ENCODE measurements around the gene CD38.
"Not testable (repeated sequence)": the region's sequence is repeated elsewhere in the genome, so short reads cannot be mapped to it uniquely, and the experiment has no call there.

CD38 gene

DNA sequence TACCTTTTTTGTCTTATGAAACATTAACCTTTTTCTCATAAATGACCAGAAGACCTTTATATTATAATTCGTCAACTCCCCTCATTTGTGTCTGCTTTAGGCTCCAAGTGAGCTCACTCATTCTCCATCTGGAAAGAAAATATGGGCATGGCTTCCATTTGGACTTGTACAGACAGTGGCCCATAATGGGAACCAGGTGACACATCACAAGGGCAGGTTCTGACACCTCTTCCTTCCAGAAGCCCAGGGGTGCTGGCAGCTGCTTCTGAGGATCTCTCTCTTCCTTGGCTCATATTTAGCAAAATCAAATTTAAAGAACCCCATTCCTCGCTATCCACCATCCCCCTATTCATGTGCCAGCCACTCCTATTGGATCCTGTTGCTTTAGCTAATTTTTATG is 69.6 kb downstream of the CD38 start:
- TF ChIP-seq, protein P1, sequence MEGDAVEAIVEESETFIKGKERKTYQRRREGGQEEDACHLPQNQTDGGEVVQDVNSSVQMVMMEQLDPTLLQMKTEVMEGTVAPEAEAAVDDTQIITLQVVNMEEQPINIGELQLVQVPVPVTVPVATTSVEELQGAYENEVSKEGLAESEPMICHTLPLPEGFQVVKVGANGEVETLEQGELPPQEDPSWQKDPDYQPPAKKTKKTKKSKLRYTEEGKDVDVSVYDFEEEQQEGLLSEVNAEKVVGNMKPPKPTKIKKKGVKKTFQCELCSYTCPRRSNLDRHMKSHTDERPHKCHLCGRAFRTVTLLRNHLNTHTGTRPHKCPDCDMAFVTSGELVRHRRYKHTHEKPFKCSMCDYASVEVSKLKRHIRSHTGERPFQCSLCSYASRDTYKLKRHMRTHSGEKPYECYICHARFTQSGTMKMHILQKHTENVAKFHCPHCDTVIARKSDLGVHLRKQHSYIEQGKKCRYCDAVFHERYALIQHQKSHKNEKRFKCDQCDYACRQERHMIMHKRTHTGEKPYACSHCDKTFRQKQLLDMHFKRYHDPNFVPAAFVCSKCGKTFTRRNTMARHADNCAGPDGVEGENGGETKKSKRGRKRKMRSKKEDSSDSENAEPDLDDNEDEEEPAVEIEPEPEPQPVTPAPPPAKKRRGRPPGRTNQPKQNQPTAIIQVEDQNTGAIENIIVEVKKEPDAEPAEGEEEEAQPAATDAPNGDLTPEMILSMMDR (IDR thresholded peaks at IDR 0.05; ENCODE audit: low read length, missing control alignments), result no peak
- no peak for DNase-seq (ENCODE audit: low read depth)
- no peak overlapping the region for H3K4me3 ChIP-seq (replicated peaks; ENCODE audit: low read depth, low read length)

- TF ChIP-seq, protein P1 (IDR thresholded peaks at IDR 0.05; ENCODE audit: low read length, missing control alignments), result no peak
- no peak for DNase-seq (ENCODE audit: low read depth)
- H3K4me3 ChIP-seq (replicated peaks; ENCODE audit: low read depth, low read length), result no peak overlapping the region
Observed at GRCh38 chr4:15848191-15848842, 70.2 kb downstream of the CD38 start.

GRCh38 chr4:15851969-15852368 is 73.8 kb downstream of the CD38 start:
- no peak overlapping the region for H3K4me3 ChIP-seq (replicated peaks; ENCODE audit: low read depth, low read length)
- no peak for DNase-seq (ENCODE audit: low read depth)
- TF ChIP-seq, protein P1 (IDR thresholded peaks at IDR 0.05; ENCODE audit: low read length, missing control alignments), result no peak

DNA sequence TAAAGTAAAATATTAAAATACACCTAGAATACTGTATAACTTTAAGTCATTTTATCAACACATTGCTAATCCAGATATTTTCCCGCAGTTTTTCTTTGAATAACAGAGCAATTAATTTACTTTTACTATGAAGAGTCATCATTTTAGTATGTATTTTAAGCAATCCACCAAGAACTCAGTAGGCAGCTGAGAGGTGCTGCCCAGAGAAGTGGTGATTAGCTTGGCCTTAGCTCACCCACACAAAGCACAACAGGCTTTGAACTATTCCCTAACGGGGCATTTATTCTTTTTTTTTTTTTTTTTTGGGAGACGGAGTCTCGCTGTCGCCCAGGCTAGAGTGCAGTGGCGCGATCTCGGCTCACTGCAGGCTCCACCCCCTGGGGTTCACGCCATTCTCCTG is 74.4 kb downstream of the CD38 start:
- no peak overlapping the region for H3K4me3 ChIP-seq (replicated peaks; ENCODE audit: low read depth, low read length)
- TF ChIP-seq, protein P1 (IDR thresholded peaks at IDR 0.05; ENCODE audit: low read length, missing control alignments), result no peak
- DNase-seq (ENCODE audit: low read depth), result no peak

DNA sequence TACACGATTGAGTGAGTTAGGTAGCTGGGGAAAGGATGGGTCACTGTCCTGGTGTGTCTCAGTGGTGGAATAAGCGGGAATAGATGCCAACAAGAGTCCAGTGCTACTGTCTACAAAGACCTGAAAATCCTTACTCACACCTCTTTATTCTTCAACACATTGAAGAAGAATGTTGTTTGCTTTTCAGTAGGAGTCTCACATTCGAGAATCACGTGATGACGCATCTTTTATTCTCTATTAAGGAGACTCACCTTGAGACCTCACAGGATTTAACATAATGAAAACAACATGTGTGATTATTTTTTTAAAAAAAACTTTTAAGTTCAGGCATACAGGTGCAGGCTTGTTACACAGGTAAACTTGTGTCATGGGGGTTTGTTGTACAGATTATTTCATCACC is 75.2 kb downstream of the CD38 start:
- TF ChIP-seq, protein P1 (IDR thresholded peaks at IDR 0.05; ENCODE audit: low read length, missing control alignments), result no peak
- DNase-seq (ENCODE audit: low read depth), result no peak
- no peak overlapping the region for H3K4me3 ChIP-seq (replicated peaks; ENCODE audit: low read depth, low read length)

- DNase-seq (ENCODE audit: low read depth), result no peak
- no peak overlapping the region for H3K4me3 ChIP-seq (replicated peaks; ENCODE audit: low read depth, low read length)
Observed at GRCh38 chr4:15855804-15856475, 77.8 kb downstream of the CD38 start.

DNA sequence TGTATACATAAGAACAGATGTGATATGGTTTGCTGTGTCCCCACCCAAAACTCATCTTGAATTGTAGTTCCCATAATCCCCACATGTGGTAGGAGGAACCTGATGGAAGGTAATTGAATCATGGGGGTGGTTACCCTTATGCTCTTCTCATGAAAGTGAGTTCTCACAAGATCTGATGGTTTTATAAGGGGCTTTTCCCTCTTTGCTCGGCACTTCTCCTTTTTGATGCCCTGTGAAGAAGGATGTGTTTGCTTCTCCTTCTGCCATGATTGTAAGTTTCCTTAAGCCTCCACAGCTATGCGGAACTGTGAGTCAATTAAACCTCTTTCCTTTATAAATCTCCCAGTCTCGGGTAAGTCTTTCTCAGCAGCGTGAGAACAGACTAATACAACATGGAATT is 83.1 kb downstream of the CD38 start:
- H3K4me3 ChIP-seq (replicated peaks; ENCODE audit: low read depth, low read length); DNase-seq (ENCODE audit: low read depth): not testable (repeated sequence)

More at GRCh38 chr4:15855804-15856475, 77.8 kb downstream of the CD38 start:
- TF ChIP-seq, protein P1 (IDR thresholded peaks at IDR 0.05; ENCODE audit: low read length, missing control alignments), result no peak
